K562 (cell line): ENCODE data around the gene NTRK3.

ENCODE experiments used
- CEBPZ ChIP-seq: fragments of 150-350 bp; IDR thresholded peaks from 2 replicates; pipeline ENCODE4 v1.6.1; 2014; ENCODE audit warnings: low read depth, mild to moderate bottlenecking, low read length, borderline replicate concordance
- CTCF ChIP-seq, 3 experiments: IDR thresholded peaks in 2 of 3; conservative IDR thresholded peaks in 1 of 3; 2 replicates each; pipeline ENCODE4 v1.5.1; 2011 to 2012; ENCODE audit warnings: low read length in 3 of 3, mild to moderate bottlenecking in 3 of 3, control low read depth in 2 of 3, improper control_type of control experiment in 1 of 3, inconsistent platforms in 1 of 3, low read depth in 1 of 3, mixed read lengths in 1 of 3, moderate library complexity in 1 of 3; ENCODE audit not compliant: insufficient read depth in 2 of 3
- EP300 ChIP-seq: IDR thresholded peaks from 2 replicates; pipeline ENCODE4 v1.6.1; 2012; ENCODE audit warnings: low read length, improper control_type of control experiment
- JUND ChIP-seq, 2 experiments: IDR thresholded peaks; 2 replicates in 1 of 2; 3 replicates in 1 of 2; pipeline ENCODE4 v1.6.1; 2011; ENCODE audit warnings: borderline replicate concordance in 2 of 2, low read depth in 2 of 2, low read length in 2 of 2, improper control_type of control experiment in 1 of 2, missing biosample characterization in 1 of 2, missing genetic modification characterization in 1 of 2, missing genetic modification reagents in 1 of 2
- KDM4B ChIP-seq, 2 experiments: fragments of 450-650 bp in 1 of 2; sonication (generic) in 1 of 2; IDR thresholded peaks; 2 replicates each; pipeline ENCODE4 v1.6.1; 2016 to 2017; ENCODE audit warnings: borderline replicate concordance in 2 of 2, antibody characterized with exemption in 1 of 2, low read depth in 1 of 2, mild to moderate bottlenecking in 1 of 2
- RAD21 ChIP-seq, 2 experiments: fragments of 250-450 bp in 1 of 2; fragments of 450-650 bp in 1 of 2; sonication (Bioruptor Pico) in 1 of 2; formaldehyde crosslinking in 1 of 2; IDR thresholded peaks in 1 of 2; conservative IDR thresholded peaks in 1 of 2; 2 replicates each; pipeline versions ENCODE4 v1.4.0 to v1.8.0; 2020 to 2022; ENCODE audit warnings: mild to moderate bottlenecking in 2 of 2, moderate library complexity in 1 of 2
- SMC3 ChIP-seq: conservative IDR thresholded peaks from 2 replicates; pipeline ENCODE4 v1.6.1; 2011; ENCODE audit warnings: low read depth, low read length, improper control_type of control experiment; ENCODE audit not compliant: insufficient read depth
- USF1 ChIP-seq: sonication (generic); formaldehyde crosslinking; IDR thresholded peaks from 2 replicates; pipeline ENCODE4 v1.9.0; 2022; ENCODE audit warnings: mild to moderate bottlenecking, missing genetic modification reagents
- ZNF518B ChIP-seq: fragments of 250-450 bp; sonication (Bioruptor Pico); IDR thresholded peaks from 2 replicates; pipeline ENCODE4 v1.5.0; 2021; ENCODE audit warnings: mild to moderate bottlenecking, moderate library complexity
- ZZZ3 ChIP-seq: fragments of 450-650 bp; IDR thresholded peaks from 2 replicates; pipeline ENCODE4 v1.6.1; 2016; ENCODE audit warnings: antibody characterized with exemption, mild to moderate bottlenecking, moderate library complexity

GRCh38 chr15:87877114-87877810 lies 379.3 kb downstream of the NTRK3 start:
- TF ChIP-seq RAD21 (CRISPR knock-in tag; conservative IDR thresholded peaks at IDR 0.05 in 1 of 2, IDR thresholded peaks at IDR 0.05 in 1 of 2): no peak
- TF ChIP-seq EP300: no peak
- no peak for TF ChIP-seq ZZZ3
- TF ChIP-seq KDM4B (IDR thresholded peaks at IDR 0.05; ENCODE audit: borderline replicate concordance in 2 of 2, low read depth in 1 of 2): no peak
- TF ChIP-seq USF1 (CRISPR knock-in tag): no peak
- no peak for TF ChIP-seq JUND (IDR thresholded peaks at IDR 0.05; ENCODE audit: borderline replicate concordance, low read depth, low read length)
- TF ChIP-seq JUND (tag; IDR thresholded peaks at IDR 0.05; ENCODE audit: borderline replicate concordance, low read depth, low read length): peak; percentile 40; the same call in 1 of the 3 replicates
- TF ChIP-seq SMC3: no peak
- TF ChIP-seq ZNF518B (CRISPR knock-in tag): no peak
- no peak for TF ChIP-seq CTCF (IDR thresholded peaks at IDR 0.05 in 2 of 3, conservative IDR thresholded peaks at IDR 0.05 in 1 of 3; ENCODE audit: insufficient read depth in 2 of 3, low read depth in 1 of 3, low read length in 3 of 3)
- no peak for TF ChIP-seq CEBPZ
